Spleen (tissue), 11 donors: Measurements from ENCODE around the gene BABAM1. TPM values are rescaled to one million over a fixed set of nuclear protein-coding genes. Genes with fewer than 3 reads are reported as not detected.

ENCODE experiments used
- DNase-seq: peaks from one replicate; pipeline ENCODE4 v3.0.0-alpha.2; 2020
- H3K27ac ChIP-seq, 8 donors: fragments of 200-600 bp; sonication (generic) in 7 of 8; 1 replicate in 4 of 8; 2 replicates in 4 of 8; pipeline versions ENCODE4 v1.5.0 to v1.8.0; 2016 to 2021; ENCODE audit warnings: inconsistent platforms in 4 of 8, mild to moderate bottlenecking in 4 of 8, moderate library complexity in 1 of 8
- H3K27me3 ChIP-seq, 7 donors: fragments of 200-600 bp; sonication (generic) in 6 of 7; replicated peaks in 1 of 7; 1 replicate in 4 of 7; 2 replicates in 3 of 7; pipeline versions ENCODE4 v1.5.0 to v1.8.0; 2016 to 2021; ENCODE audit warnings: inconsistent platforms in 3 of 7, mild to moderate bottlenecking in 1 of 7
- H3K36me3 ChIP-seq, 6 donors: fragments of 200-600 bp; sonication (generic) in 5 of 6; 1 replicate in 4 of 6; 2 replicates in 2 of 6; pipeline versions ENCODE4 v1.5.0 to v1.8.0; 2016 to 2021; ENCODE audit warnings: inconsistent platforms in 2 of 6
- H3K4me1 ChIP-seq, 6 donors: fragments of 200-600 bp; sonication (generic) in 5 of 6; 1 replicate in 3 of 6; 2 replicates in 3 of 6; pipeline versions ENCODE4 v1.5.0 to v1.8.0; 2016 to 2021; ENCODE audit warnings: inconsistent platforms in 3 of 6
- H3K4me3 ChIP-seq, 8 donors: fragments of 200-600 bp; sonication (generic) in 7 of 8; 1 replicate in 4 of 8; 2 replicates in 4 of 8; pipeline versions ENCODE4 v1.5.0 to v1.8.0; 2016 to 2021; ENCODE audit warnings: inconsistent platforms in 4 of 8, mild to moderate bottlenecking in 4 of 8, moderate library complexity in 2 of 8
- H3K9me3 ChIP-seq, 8 donors: fragments of 200-600 bp; sonication (generic) in 7 of 8; 1 replicate in 4 of 8; 2 replicates in 4 of 8; pipeline versions ENCODE4 v1.5.0 to v1.8.0; 2016 to 2021; ENCODE audit warnings: inconsistent platforms in 4 of 8
- POLR2A ChIP-seq, 3 donors: fragments of 450-650 bp; IDR thresholded peaks; one replicate each; pipeline ENCODE4 v1.5.1; 2017; ENCODE audit warnings: antibody characterized with exemption in 3 of 3, mild to moderate bottlenecking in 1 of 3
- POLR2AphosphoS5 ChIP-seq, 3 donors: sonication (generic); formaldehyde crosslinking; IDR thresholded peaks; one replicate each; pipeline ENCODE4 v1.5.1; 2017; ENCODE audit warnings: antibody characterized with exemption in 3 of 3
- WGBS, 5 donors: extraction: QIAGEN DNeasy Blood & Tissue Kit in 3 of 5; methylation state at CpG; one replicate each; pipeline versions ENCODE4 v1.1.5 to v1.1.7; 2013 to 2018; 5-methylcytosine and 5-hydroxymethylcytosine counted together
- intact Hi-C: fragments of 100-400 bp; cut with DNase I; formaldehyde crosslinking; loops from one replicate; pipeline ENCODE4 v1.15.0; 2023; ENCODE audit warnings: low total_unique reads
- polyA plus RNA-seq, 3 donors: library from polyadenylated mRNA; stranded (reverse); fragments of 200-250 nt; gene quantifications; one replicate each; pipeline ENCODE4 v1.2.1, GENCODE V29; 2013
- total RNA-seq, 7 donors: library from RNA; depleted of rRNA in 3 of 7; stranded (reverse); fragments of >200 nt in 3 of 7; fragmentation: NEBNext Ultra II Directional in 4 of 7; extraction: Animal tissue kit (Norgen Biotek cat#: 25700) in 4 of 7; gene quantifications; one replicate each; pipeline versions ENCODE4 v1.1.0 to v1.2.1, GENCODE V29; 2016 to 2021
- TF ChIP-seq, protein P1 (sequence below), 11 experiments: fragments of 200-600 bp in 7 of 11; fragments of 450-650 bp in 4 of 11; sonication (generic) in 4 of 11; IDR thresholded peaks in 8 of 11; conservative IDR thresholded peaks in 3 of 11; 1 replicate in 7 of 11; 2 replicates in 4 of 11; pipeline versions ENCODE4 v1.4.0 to v1.8.0; 2016 to 2021; ENCODE audit warnings: antibody characterized with exemption in 11 of 11, inconsistent platforms in 4 of 11, mild to moderate bottlenecking in 1 of 11
- donor health status: healthy with polysubstance abuse.
- donor health status: DM: no; HTN: no; CAD: no; lungs with moderate emphysema.
- donor health status: DM: no; HTN: no; CAD: no.
- donor health status: Bipolar disorder and iron deficiency.
- donor health status: healthy.
- donor health status: DM: no; HTN: no; CAD: no.
- donor health status: DM: yes; HTN: yes; CAD: no.

The BABAM1 gene
- total and polyA plus RNA-seq, 10 donors, result 61.7 to 133 (median 76.9) TPM

GRCh38 chr19:17234911-17235299 is 32.3 kb upstream of the BABAM1 start:
- 10 to 26% (median 13%) methylated on average over 8 to 11 of the region's 11 CpGs for WGBS, 5 donors
- Histone ChIP-seq H3K4me1 (peaks cover 13 to 32% (median 28%) of the 10 kb centered on the region in 6 donors), H3K4me3 (peak overlapping the region; percentile 47 to 85 (median 58)), H3K9me3 (no peaks in the 10 kb centered on the region), H3K36me3 (peaks cover 0 to 42% (median 8%) of the 10 kb centered on the region in 6 donors), H3K27ac (peak overlapping the region; percentile 38 to 89 (median 78)), H3K27me3 (no peaks in the 10 kb centered on the region)
- no peak for TF ChIP-seq POLR2AphosphoS5 (IDR thresholded peaks at IDR 0.05)
- no peak for TF ChIP-seq POLR2A (IDR thresholded peaks at IDR 0.05)
- TF ChIP-seq, protein P1, sequence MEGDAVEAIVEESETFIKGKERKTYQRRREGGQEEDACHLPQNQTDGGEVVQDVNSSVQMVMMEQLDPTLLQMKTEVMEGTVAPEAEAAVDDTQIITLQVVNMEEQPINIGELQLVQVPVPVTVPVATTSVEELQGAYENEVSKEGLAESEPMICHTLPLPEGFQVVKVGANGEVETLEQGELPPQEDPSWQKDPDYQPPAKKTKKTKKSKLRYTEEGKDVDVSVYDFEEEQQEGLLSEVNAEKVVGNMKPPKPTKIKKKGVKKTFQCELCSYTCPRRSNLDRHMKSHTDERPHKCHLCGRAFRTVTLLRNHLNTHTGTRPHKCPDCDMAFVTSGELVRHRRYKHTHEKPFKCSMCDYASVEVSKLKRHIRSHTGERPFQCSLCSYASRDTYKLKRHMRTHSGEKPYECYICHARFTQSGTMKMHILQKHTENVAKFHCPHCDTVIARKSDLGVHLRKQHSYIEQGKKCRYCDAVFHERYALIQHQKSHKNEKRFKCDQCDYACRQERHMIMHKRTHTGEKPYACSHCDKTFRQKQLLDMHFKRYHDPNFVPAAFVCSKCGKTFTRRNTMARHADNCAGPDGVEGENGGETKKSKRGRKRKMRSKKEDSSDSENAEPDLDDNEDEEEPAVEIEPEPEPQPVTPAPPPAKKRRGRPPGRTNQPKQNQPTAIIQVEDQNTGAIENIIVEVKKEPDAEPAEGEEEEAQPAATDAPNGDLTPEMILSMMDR (IDR thresholded peaks at IDR 0.05 in 8 of 11, conservative IDR thresholded peaks at IDR 0.05 in 3 of 11), result no peak
- intact Hi-C loops, result no loop called here
- DNase-seq, result peak; percentile 88

GRCh38 chr19:17235300-17235970 is 31.8 kb upstream of the BABAM1 start:
- TF ChIP-seq POLR2AphosphoS5 (IDR thresholded peaks at IDR 0.05) (peak; percentile 56 to 77 (median 70)), POLR2A (IDR thresholded peaks at IDR 0.05) (no peak)
- TF ChIP-seq, protein P1 (IDR thresholded peaks at IDR 0.05 in 8 of 11, conservative IDR thresholded peaks at IDR 0.05 in 3 of 11), result peak in 8 of 11 experiments; percentile 39 to 80 (median 62)
- peak; percentile 96 for DNase-seq
- peaks cover 0 to 43% (median 8%) of the 10 kb centered on the region in 6 donors for H3K36me3 ChIP-seq

GRCh38 chr19:17235971-17236777 is 31.1 kb upstream of the BABAM1 start:
- Histone ChIP-seq H3K36me3 (peaks cover 0 to 41% (median 8%) of the 10 kb centered on the region in 6 donors), H3K9me3 (no peaks in the 10 kb centered on the region), H3K4me1 (peaks cover 13 to 32% (median 28%) of the 10 kb centered on the region in 6 donors), H3K27ac (peak overlapping the region; percentile 38 to 89 (median 78)), H3K4me3 (peak overlapping the region; percentile 47 to 85 (median 58)), H3K27me3 (no peaks in the 10 kb centered on the region)
- DNase-seq, result no peak
- intact Hi-C loops, result no loop called here
- 5 to 29% (median 8%) methylated on average over 6 to 26 of the region's 27 CpGs for WGBS, 5 donors
- TF ChIP-seq POLR2AphosphoS5 (IDR thresholded peaks at IDR 0.05) (no peak), POLR2A (IDR thresholded peaks at IDR 0.05) (no peak)
- TF ChIP-seq, protein P1 (IDR thresholded peaks at IDR 0.05 in 8 of 11, conservative IDR thresholded peaks at IDR 0.05 in 3 of 11), result no peak

More at GRCh38 chr19:17235300-17235970, 31.8 kb upstream of the BABAM1 start:
- WGBS, 5 donors, result 0 to 11% (median 1%) methylated on average over 9 to 80 of the region's 80 CpGs
- Histone ChIP-seq H3K9me3 (no peaks in the 10 kb centered on the region), H3K27me3 (no peaks in the 10 kb centered on the region), H3K4me3 (peak overlapping the region; percentile 47 to 85 (median 58)), H3K4me1 (peaks cover 13 to 32% (median 28%) of the 10 kb centered on the region in 6 donors), H3K27ac (peak overlapping the region; percentile 38 to 89 (median 78))
- intact Hi-C loops, result no loop called here
